HFFc6 (cell line): ENCODE data around the gene CRABP2. TPM values are rescaled to one million over a fixed set of nuclear protein-coding genes. Genes with fewer than 3 reads are reported as not detected.

ENCODE experiments used
- DNase-seq: peaks from one replicate; pipeline ENCODE4 v3.0.0-alpha.2; 2018
- H3K27ac Mint-ChIP-seq: 2 replicates; pipeline ENCODE4 v1.8.0; 2020; ENCODE audit warnings: mild to moderate bottlenecking, mixed read lengths
- H3K27me3 Mint-ChIP-seq: 2 replicates; pipeline ENCODE4 v1.8.0; 2021; ENCODE audit warnings: mild to moderate bottlenecking, moderate library complexity, mixed read lengths; ENCODE audit not compliant: insufficient read depth
- H3K36me3 Mint-ChIP-seq: 2 replicates; pipeline ENCODE4 v1.8.0; 2021; ENCODE audit warnings: low read depth, mixed read lengths
- H3K4me1 Mint-ChIP-seq: 2 replicates; pipeline ENCODE4 v1.8.0; 2020; ENCODE audit warnings: low read depth, mixed read lengths
- H3K4me3 Mint-ChIP-seq: 2 replicates; pipeline ENCODE4 v1.8.0; 2020; ENCODE audit warnings: mild to moderate bottlenecking, moderate library complexity, mixed read lengths
- H3K9me3 Mint-ChIP-seq: 2 replicates; pipeline ENCODE4 v1.8.0; 2020; ENCODE audit warnings: mild to moderate bottlenecking, mixed read lengths
- total RNA-seq, 6 experiments: library from RNA; stranded (reverse); fragmentation: NEBNext Ultra II Directional; extraction: Animal tissue kit (Norgen Biotek cat#: 25700); gene quantifications; 2 replicates in 1 of 6; 3 replicates in 5 of 6; pipeline ENCODE4 v1.2.3, GENCODE V29; 2021
- TF ChIP-seq, protein P1 (sequence below): fragments of 200-600 bp; sonication (generic); IDR thresholded peaks from 2 replicates; pipeline ENCODE4 v1.5.0; 2021; ENCODE audit warnings: antibody characterized with exemption, mild to moderate bottlenecking

Gene CRABP2
- total RNA-seq, 6 experiments from 2014 or later: 55.9 to 70.4 (median 59.2) TPM

- Mint-ChIP-seq H3K4me3 (no peak overlapping the region), H3K27ac (no peak overlapping the region), H3K9me3 (no peaks in the 10 kb centered on the region), H3K27me3 (peaks cover 4% of the 10 kb centered on the region), H3K36me3 (no peaks in the 10 kb centered on the region), H3K4me1 (peaks cover 52% of the 10 kb centered on the region)
- TF ChIP-seq, protein P1, sequence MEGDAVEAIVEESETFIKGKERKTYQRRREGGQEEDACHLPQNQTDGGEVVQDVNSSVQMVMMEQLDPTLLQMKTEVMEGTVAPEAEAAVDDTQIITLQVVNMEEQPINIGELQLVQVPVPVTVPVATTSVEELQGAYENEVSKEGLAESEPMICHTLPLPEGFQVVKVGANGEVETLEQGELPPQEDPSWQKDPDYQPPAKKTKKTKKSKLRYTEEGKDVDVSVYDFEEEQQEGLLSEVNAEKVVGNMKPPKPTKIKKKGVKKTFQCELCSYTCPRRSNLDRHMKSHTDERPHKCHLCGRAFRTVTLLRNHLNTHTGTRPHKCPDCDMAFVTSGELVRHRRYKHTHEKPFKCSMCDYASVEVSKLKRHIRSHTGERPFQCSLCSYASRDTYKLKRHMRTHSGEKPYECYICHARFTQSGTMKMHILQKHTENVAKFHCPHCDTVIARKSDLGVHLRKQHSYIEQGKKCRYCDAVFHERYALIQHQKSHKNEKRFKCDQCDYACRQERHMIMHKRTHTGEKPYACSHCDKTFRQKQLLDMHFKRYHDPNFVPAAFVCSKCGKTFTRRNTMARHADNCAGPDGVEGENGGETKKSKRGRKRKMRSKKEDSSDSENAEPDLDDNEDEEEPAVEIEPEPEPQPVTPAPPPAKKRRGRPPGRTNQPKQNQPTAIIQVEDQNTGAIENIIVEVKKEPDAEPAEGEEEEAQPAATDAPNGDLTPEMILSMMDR: no peak
- DNase-seq: no peak
These were observed 14.2 kb downstream of the CRABP2 start for GRCh38 chr1:156691191-156691590.

- Mint-ChIP-seq H3K9me3 (no peaks in the 10 kb centered on the region), H3K4me1 (peaks cover 52% of the 10 kb centered on the region), H3K27ac (no peak overlapping the region), H3K27me3 (peaks cover 4% of the 10 kb centered on the region), H3K4me3 (no peak overlapping the region; the same call in 1 of the 2 replicates), H3K36me3 (no peaks in the 10 kb centered on the region)
- DNase-seq: no peak
- TF ChIP-seq, protein P1: no peak
These were observed 14.7 kb downstream of the CRABP2 start for GRCh38 chr1:156690675-156691036.

GRCh38 chr1:156689953-156690674, 15.3 kb downstream of the CRABP2 start:
- no peaks in the 10 kb centered on the region for H3K36me3 Mint-ChIP-seq
- peaks cover 4% of the 10 kb centered on the region for H3K27me3 Mint-ChIP-seq
- peaks cover 52% of the 10 kb centered on the region for H3K4me1 Mint-ChIP-seq
- H3K4me3 Mint-ChIP-seq: peak overlapping the region; percentile 68
- no peak for DNase-seq
- TF ChIP-seq, protein P1: no peak
- H3K9me3 Mint-ChIP-seq: no peaks in the 10 kb centered on the region
- no peak overlapping the region for H3K27ac Mint-ChIP-seq

GRCh38 chr1:156689035-156689952, 16.1 kb downstream of the CRABP2 start:
- Mint-ChIP-seq H3K4me3 (peak overlapping the region; percentile 68), H3K27ac (no peak overlapping the region), H3K4me1 (peaks cover 58% of the 10 kb centered on the region), H3K36me3 (no peaks in the 10 kb centered on the region), H3K27me3 (peaks cover 4% of the 10 kb centered on the region; the same call in 1 of the 2 replicates), H3K9me3 (no peaks in the 10 kb centered on the region)
- TF ChIP-seq, protein P1: peak; percentile 91
- DNase-seq: peak; percentile 80

DNA sequence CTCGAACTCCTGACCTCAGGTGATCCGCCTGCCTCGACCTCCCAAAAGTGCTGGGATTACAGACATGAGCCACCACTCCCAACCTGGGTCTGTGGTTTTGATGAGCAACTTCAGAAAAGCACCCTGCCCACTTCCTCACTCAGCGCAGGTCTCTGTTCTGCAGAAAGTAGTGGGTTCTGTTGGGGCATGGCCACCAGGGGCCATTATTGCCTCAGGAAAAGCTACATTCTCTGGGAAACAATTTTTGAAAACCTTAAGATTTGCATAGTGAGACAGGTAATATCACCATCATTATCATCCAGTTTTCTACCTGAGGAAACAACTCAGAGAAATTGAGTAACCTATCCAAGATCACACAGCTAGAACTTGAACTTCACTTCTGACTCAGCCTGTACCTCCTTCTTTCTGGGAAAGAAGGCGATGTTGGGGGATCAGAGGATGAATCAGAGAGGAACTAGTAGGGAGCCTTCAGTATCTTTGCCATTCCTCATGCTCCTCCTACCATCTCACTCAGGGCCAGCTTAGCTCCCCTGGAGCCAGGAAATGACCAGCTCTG, 21.1 kb downstream of the CRABP2 start:
- Mint-ChIP-seq H3K27ac (peak overlapping the region; percentile 86), H3K36me3 (no peaks in the 10 kb centered on the region), H3K4me1 (peaks cover 30% of the 10 kb centered on the region), H3K9me3 (no peaks in the 10 kb centered on the region), H3K27me3 (peaks cover 2% of the 10 kb centered on the region), H3K4me3 (no peak overlapping the region)
- peak; percentile 77 for DNase-seq
- TF ChIP-seq, protein P1: peak; percentile 52; the same call in 1 of the 2 replicates
